MV-4-11 (cell line): Measurements from ENCODE around the gene PDE4C.

Experiments
- DNase-seq: peaks from one replicate; lab custom pipeline; 2025; lab: John Stamatoyannopoulos, UW

Gene PDE4C

DNA sequence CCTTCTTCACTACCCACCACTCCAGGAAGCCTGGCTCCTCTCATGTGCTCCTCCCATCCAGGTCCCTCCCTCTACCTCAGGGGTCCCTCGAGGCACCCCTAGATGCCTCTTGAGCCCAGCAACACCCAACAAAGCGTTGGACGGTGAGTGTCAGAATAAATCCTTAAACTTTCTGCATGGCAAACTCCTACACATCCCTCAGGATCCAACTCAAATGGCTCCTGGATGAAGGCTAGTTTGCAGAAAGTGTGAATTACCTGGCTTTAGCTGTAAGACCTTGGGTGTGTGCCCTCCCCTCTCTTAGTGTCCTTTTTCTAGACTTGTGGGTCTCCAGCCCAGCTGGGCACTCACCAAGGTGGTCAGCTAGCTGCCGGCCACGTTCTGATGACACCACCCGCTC lies 27.9 kb downstream of the PDE4C start:
- no peak for DNase-seq

DNA sequence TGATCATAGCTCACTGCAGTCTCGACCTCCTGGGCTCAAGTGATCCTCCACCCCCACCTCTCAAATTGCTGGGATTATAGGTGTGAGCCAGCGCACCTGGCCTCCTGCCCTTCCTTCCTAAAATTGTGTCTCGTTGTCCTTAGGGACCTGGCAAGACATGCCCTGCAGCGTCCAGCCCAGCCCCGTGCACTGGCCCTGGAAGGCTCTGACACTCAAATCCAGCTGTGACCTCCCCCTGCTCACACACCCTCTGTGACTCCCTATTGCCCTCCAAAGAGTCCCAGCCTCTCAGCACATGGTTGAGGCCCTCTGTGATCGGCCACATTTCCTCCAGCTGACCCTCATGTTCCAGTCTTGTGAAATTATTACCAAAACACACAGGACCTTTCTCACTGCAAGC lies 28.3 kb downstream of the PDE4C start:
- DNase-seq = no peak

GRCh38 chr19:18197306-18197705 lies 28.9 kb downstream of the PDE4C start:
- no peak for DNase-seq

DNA sequence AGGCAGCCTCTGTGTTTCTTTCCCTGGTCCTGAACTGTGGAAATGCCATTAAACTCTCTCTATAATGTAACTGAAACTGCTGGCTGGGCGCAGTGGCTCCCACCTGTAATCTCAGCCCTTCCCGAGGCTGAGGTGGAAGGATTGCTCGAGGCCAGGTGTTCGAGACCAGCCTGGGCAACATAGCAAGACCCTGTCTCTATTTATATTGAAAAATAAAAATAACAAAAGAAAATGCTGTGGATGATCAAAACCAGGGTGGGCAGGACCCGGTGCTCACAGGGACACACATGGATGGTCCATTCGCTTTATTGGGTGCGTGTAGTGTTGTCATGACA lies 29.8 kb downstream of the PDE4C start:
- DNase-seq = no peak

GRCh38 chr19:18194554-18195238 lies 31.5 kb downstream of the PDE4C start:
- DNase-seq = peak; percentile 63

- no peak for DNase-seq
Measured at GRCh38 chr19:18194181-18194530, 32.1 kb downstream of the PDE4C start.

DNA sequence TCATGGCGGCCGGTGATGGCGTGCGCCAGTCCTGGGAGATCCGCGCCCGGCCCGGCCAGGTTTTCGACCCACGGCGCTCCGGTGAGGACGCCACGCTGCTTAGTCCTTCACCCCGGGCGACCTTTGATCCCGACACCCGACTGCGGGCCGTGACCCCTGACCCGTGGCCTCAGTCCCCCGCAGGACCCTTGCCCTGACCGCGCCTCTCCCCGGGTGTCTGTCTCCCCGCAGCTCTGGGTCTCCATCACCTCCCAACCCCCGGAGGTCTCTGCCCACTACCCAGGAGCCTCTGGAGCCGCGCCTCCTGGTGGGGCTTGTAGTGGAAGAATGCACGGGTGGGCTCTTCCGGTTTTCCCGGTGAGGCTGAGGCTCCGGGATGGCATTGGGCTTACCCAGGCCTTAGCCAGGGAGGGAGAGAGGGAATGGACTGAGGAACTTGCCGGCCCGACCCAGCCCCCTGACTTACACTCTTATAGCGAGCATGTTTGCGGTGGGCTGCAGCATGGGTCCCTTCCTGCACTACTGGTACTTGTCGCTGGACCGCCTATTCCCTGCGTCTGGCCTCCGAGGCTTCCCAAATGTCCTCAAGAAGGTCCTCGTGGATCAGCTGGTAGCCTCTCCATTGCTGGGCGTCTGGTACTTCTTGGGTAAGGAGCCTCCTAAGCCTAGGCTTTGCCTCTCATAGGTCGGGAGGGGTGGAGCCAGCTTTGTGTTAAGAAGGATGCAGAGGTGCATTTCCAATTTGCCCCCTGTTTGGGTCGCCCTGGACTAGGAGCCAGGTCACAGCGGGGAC lies 32.7 kb downstream of the PDE4C start:
- no peak for DNase-seq

GRCh38 chr19:18192673-18193387 lies 33.4 kb downstream of the PDE4C start, which contains the start of gene MPV17L2:
Gene MPV17L2, plus strand, starts transcription at chr19:18193218. Its CDS starts 64 bp downstream, at chr19:18193282.
- peak; percentile 100 for DNase-seq

DNA sequence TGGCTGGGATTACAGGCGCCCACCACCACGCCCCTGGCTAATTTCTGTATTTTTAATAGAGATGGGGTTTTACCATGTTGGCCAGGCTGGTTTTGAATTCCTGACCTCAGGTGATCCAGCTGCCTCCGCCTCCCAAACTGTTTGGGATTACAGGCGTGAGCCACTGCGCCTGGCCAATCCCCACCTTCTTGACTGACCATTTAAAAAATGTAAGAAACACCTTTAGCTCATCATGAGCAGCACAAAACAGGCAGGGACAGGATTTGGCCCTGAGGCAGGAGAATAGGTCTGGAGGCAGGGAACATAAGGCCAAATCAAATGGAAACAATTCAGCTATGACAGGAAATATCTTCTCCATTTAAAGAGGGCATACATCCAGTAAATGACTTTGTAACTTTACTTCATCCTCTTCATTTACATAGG lies 34.6 kb downstream of the PDE4C start:
- no peak for DNase-seq

DNA sequence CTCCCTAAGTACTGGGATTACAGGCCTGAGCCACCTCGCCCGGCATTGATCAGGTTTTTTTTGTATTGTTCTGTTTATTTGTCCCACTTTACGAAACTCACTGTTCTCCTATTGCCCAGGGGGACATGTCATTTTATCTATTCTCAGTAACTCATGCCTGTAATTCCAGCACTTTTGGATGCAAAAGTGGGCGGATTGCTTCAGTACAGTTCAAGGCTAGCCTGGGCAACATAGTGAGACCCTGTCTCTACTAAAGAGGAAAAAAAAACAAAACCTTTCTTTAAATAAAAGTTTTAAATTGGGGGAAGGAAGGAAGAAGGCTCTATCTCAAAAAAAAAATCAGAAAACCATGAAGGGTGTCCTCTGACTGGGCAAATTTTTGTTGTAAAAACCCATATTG lies 36.0 kb downstream of the PDE4C start:
- no peak for DNase-seq

GRCh38 chr19:18185538-18185937 lies 40.7 kb downstream of the PDE4C start:
- no peak for DNase-seq

- no peak for DNase-seq
Measured at GRCh38 chr19:18183529-18183928, 42.7 kb downstream of the PDE4C start.

GRCh38 chr19:18179957-18180356 lies 46.3 kb downstream of the PDE4C start:
- DNase-seq = peak; percentile 26

DNA sequence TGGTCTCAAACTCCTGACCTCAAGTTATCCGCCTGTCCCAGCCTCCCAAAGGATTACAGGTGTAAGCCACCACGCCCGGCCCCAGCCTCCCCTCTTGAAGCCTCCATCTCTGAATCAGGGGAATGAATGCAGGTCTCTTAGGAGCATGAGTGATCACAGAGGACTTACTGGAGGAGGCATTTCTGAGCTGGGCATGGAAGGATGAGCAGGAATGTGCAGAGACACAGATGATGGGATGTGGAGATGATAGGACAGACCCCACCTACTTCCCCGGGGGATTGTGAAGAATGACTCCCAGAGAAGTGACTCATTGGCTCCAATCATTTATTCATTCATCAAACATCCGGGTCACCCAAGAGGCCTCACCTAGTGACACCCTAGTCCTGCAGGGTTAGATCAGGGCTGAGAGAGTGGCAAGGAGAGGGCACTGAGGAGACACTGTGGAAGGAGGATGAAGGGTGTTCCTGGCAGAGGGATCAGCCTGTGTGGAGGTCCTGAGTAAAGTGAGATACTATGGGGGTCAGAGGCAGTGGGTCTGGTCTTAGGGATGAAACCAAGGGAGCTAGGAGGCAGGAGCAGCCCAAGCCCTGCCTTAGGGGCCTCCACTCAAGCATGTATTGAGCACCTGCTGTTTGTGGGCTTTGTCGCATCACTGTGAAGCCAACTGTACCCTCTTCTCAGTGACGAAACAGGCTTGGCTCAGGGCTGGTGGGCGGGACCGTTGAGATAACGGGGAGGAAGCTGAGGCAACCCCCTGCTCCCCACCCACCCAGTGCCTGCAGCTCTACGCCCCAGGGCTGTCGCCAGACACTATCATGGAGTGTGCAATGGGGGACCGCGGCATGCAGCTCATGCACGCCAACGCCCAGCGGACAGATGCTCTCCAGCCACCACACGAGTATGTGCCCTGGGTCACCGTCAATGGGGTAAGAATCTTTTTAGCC lies 49.6 kb downstream of the PDE4C start:
- peak; percentile 36 for DNase-seq

DNA sequence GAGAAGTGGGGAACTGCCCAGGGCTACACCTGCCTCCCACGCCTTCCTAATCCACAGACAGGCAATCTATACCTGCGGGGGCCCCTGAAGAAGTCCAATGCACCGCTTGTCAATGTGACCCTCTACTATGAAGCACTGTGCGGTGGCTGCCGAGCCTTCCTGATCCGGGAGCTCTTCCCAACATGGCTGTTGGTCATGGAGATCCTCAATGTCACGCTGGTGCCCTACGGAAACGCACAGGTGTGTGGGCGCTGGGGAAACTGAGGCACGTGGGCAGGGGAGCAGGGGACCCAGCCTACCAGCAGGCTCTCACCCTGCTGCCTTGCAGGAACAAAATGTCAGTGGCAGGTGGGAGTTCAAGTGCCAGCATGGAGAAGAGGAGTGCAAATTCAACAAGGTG lies 51.3 kb downstream of the PDE4C start:
- no peak for DNase-seq
